Measurements from ENCODE around the gene AFG3L2. TPM values are rescaled to one million over a fixed set of nuclear protein-coding genes. Genes with fewer than 3 reads are reported as not detected.
"Not testable (repeated sequence)": the region's sequence is repeated elsewhere in the genome, so short reads cannot be mapped to it uniquely, and the experiment has no call there.

The AFG3L2 gene
- total RNA-seq, 1 experiment from 2014 or later: 66.7 TPM

DNA sequence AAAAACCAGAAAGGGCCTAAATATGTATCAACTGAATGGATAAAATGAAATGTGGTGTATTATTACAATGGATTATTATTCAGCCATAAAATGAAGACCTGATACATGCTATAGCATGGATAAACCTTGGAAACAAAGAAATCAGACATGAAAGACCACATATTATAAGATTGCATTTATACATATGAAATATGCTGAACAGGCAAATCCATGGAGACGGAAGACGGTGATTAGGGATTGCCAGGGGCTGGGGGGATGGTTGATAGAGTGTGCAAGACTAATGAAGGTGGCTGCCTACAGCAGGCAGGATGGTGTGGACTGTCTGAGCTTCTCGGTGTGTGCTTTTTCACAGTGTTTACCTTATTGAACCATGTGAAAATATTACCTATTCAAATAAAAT is 11.4 kb upstream of the AFG3L2 start:
- Histone ChIP-seq H3K9me2 (ENCODE audit: insufficient read depth) (no peaks in the 10 kb centered on the region), H2AFZ (ENCODE audit: low read depth, low read length, poor library complexity, severe bottlenecking) (peak overlapping the region; percentile 32), H4K20me1 (ENCODE audit: insufficient read depth) (no peaks in the 10 kb centered on the region), H3K79me2 (ENCODE audit: insufficient read depth, low read length) (no peaks in the 10 kb centered on the region), H3K4me2 (ENCODE audit: low read length) (no peak overlapping the region), H3K4me1 (ENCODE audit: control insufficient read depth in 1 of 2, insufficient read depth in 2 of 2, low read length in 2 of 2) (peaks cover 0 to 3% of the 10 kb centered on the region in 2 experiments; a peak in 1 of 4 replicates), H3K9ac (ENCODE audit: low read length) (no peak overlapping the region), H3K27me3 (ENCODE audit: insufficient read depth, low read length) (no peaks in the 10 kb centered on the region), H3K9me3 (ENCODE audit: control insufficient read depth in 1 of 2, insufficient read depth in 1 of 2, low read depth in 1 of 2, low read length in 2 of 2) (no peaks in the 10 kb centered on the region), H3K36me3 (ENCODE audit: control insufficient read depth in 1 of 2, insufficient read depth in 2 of 2, low read length in 2 of 2) (no peaks in the 10 kb centered on the region), H3K4me3 (replicated peaks in 1 of 2; ENCODE audit: low read depth in 1 of 2, low read length in 2 of 2) (no peak overlapping the region), H3K27ac (ENCODE audit: low read depth, low read length) (no peak overlapping the region)
- no TSS peak for BruUV-seq (replicated peaks)
- RAD21 ChIA-PET (ENCODE audit: low non-redundant PET in 1 of 2, low total read pairs in 2 of 2, uncharacterized antibody in 2 of 2, unreplicated experiment in 2 of 2): no interaction called here
- intact Hi-C loops (cut with micrococcal nuclease): no loop called here
- DNase-seq (ENCODE audit: low read depth, low spot score) (no peak), ATAC-seq (no peak)
- CTCF ChIA-PET: no interaction called here
- TF ChIP-seq EZH2 (IDR thresholded peaks at IDR 0.05) (no peak), FOSL1 (IDR thresholded peaks at IDR 0.05; ENCODE audit: low read depth) (no peak)
- POLR2A ChIA-PET: interaction anchor here (1.0 to 1.5 kb wide), 2 partner anchors 11 kb away, joined by 3 to 4 read pairs; partner anchors contain the start of gene AFG3L2

DNA sequence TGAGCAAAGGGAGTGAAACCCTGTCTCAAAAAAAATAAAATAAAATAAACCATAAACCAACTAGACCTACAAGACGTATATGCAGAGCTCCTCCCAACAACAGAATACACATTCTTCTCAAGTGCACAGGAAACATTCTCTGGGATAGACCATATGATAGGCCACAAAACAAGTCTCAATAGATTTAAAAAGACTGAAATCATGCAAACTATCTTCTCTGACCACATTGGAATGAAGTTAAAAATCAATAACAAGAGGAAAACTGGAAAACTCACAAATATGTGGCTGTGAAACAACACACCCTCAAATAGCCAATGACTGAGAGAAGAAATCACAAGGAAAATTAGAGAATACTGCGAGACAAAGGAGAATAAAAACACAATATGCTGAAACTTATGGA is 7.2 kb upstream of the AFG3L2 start:
- Histone ChIP-seq H3K27me3 (ENCODE audit: insufficient read depth, low read length) (no peaks in the 10 kb centered on the region), H2AFZ (ENCODE audit: low read depth, low read length, poor library complexity, severe bottlenecking) (no peak overlapping the region), H3K4me1 (ENCODE audit: control insufficient read depth in 1 of 2, insufficient read depth in 2 of 2, low read length in 2 of 2) (no peaks in the 10 kb centered on the region), H3K9ac (ENCODE audit: low read length) (no peak overlapping the region), H3K4me2 (ENCODE audit: low read length) (no peak overlapping the region), H3K9me3 (ENCODE audit: control insufficient read depth in 1 of 2, insufficient read depth in 1 of 2, low read depth in 1 of 2, low read length in 2 of 2) (no peaks in the 10 kb centered on the region), H4K20me1 (ENCODE audit: insufficient read depth) (no peaks in the 10 kb centered on the region), H3K4me3 (replicated peaks in 1 of 2; ENCODE audit: low read depth in 1 of 2, low read length in 2 of 2) (no peak overlapping the region), H3K27ac (ENCODE audit: low read depth, low read length) (no peak overlapping the region), H3K36me3 (ENCODE audit: control insufficient read depth in 1 of 2, insufficient read depth in 2 of 2, low read length in 2 of 2) (no peaks in the 10 kb centered on the region), H3K9me2 (ENCODE audit: insufficient read depth) (no peaks in the 10 kb centered on the region), H3K79me2 (ENCODE audit: insufficient read depth, low read length) (no peaks in the 10 kb centered on the region)
- TF ChIP-seq, protein P1, sequence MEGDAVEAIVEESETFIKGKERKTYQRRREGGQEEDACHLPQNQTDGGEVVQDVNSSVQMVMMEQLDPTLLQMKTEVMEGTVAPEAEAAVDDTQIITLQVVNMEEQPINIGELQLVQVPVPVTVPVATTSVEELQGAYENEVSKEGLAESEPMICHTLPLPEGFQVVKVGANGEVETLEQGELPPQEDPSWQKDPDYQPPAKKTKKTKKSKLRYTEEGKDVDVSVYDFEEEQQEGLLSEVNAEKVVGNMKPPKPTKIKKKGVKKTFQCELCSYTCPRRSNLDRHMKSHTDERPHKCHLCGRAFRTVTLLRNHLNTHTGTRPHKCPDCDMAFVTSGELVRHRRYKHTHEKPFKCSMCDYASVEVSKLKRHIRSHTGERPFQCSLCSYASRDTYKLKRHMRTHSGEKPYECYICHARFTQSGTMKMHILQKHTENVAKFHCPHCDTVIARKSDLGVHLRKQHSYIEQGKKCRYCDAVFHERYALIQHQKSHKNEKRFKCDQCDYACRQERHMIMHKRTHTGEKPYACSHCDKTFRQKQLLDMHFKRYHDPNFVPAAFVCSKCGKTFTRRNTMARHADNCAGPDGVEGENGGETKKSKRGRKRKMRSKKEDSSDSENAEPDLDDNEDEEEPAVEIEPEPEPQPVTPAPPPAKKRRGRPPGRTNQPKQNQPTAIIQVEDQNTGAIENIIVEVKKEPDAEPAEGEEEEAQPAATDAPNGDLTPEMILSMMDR (IDR thresholded peaks at IDR 0.05 in 2 of 3, conservative IDR thresholded peaks at IDR 0.05 in 1 of 3; ENCODE audit: borderline replicate concordance in 1 of 3, insufficient read depth in 1 of 3, low read depth in 2 of 3, low read length in 2 of 3): no peak
- ChIA-PET POLR2A (no interaction called here), CTCF (no interaction called here), RAD21 (ENCODE audit: low non-redundant PET in 1 of 2, low total read pairs in 2 of 2, uncharacterized antibody in 2 of 2, unreplicated experiment in 2 of 2) (no interaction called here)
- no peak for DNase-seq (ENCODE audit: low read depth, low spot score)
- no TSS peak for BruUV-seq (replicated peaks)
- ATAC-seq: no peak
- intact Hi-C loops (cut with micrococcal nuclease): no loop called here

DNA sequence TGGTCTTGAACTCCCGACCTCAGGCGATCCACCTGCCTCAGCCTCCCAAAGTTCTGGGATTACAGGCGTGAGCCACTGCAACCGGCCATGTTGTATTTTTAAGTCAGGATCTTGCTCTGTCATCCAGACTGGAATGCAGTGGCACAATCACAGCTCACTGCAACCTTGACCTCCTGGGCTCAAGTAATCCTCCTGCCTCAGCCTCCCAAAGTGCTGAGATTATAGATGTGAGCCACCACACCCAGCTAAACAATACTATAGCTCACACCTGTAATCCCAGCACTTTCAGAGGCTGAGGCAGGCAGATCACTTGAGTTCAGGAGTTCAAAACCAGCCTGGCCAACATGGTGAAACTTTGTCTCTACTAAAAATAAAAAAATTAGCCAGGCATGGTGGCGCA is 6.7 kb upstream of the AFG3L2 start:
- intact Hi-C loops (cut with micrococcal nuclease); H3K9me2 ChIP-seq (ENCODE audit: insufficient read depth); H4K20me1 ChIP-seq (ENCODE audit: insufficient read depth); H2AFZ ChIP-seq (ENCODE audit: low read depth, low read length, poor library complexity, severe bottlenecking); H3K79me2 ChIP-seq (ENCODE audit: insufficient read depth, low read length); DNase-seq (ENCODE audit: low read depth, low spot score); H3K4me1 ChIP-seq (ENCODE audit: control insufficient read depth in 1 of 2, insufficient read depth in 2 of 2, low read length in 2 of 2); ATAC-seq; POLR2A ChIA-PET; H3K27ac ChIP-seq (ENCODE audit: low read depth, low read length); H3K4me2 ChIP-seq (ENCODE audit: low read length); H3K36me3 ChIP-seq (ENCODE audit: control insufficient read depth in 1 of 2, insufficient read depth in 2 of 2, low read length in 2 of 2); CTCF ChIA-PET; H3K9ac ChIP-seq (ENCODE audit: low read length); H3K27me3 ChIP-seq (ENCODE audit: insufficient read depth, low read length); RAD21 ChIA-PET (ENCODE audit: low non-redundant PET in 1 of 2, low total read pairs in 2 of 2, uncharacterized antibody in 2 of 2, unreplicated experiment in 2 of 2); BruUV-seq (replicated peaks); H3K9me3 ChIP-seq (ENCODE audit: control insufficient read depth in 1 of 2, insufficient read depth in 1 of 2, low read depth in 1 of 2, low read length in 2 of 2); H3K4me3 ChIP-seq (replicated peaks in 1 of 2; ENCODE audit: low read depth in 1 of 2, low read length in 2 of 2): not testable (repeated sequence)

DNA sequence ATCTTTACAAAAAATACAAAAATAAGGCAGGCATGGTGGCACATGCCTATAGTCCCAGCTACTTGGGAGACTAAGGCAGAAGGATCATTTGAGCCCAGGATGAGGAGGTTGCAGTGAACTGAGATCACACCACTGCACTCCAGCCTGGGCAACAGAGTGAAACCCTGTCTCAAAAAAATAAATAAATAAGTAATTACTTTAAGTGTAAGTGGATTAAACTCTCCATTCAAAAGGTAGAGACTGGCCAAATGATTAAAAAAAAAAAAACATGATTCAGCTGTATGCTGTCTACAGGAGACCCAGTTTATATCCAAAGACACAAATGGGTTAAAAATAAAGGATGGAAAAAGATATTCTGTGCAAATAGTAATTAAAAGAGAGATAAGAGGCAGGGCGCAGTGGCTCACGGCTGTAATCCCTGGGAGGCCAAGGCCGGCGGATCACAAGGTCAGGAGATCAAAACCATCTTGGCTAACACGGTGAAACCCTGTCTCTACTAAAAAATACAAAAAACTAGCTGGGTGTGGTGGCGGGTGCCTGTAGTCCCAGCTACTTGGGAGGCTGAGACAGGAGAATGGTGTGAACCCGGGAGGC is 5.3 kb upstream of the AFG3L2 start:
- H2AFZ ChIP-seq (ENCODE audit: low read depth, low read length, poor library complexity, severe bottlenecking); H3K27ac ChIP-seq (ENCODE audit: low read depth, low read length); POLR2A ChIA-PET; DNase-seq (ENCODE audit: low read depth, low spot score); H3K27me3 ChIP-seq (ENCODE audit: insufficient read depth, low read length); H3K4me2 ChIP-seq (ENCODE audit: low read length); H3K9me3 ChIP-seq (ENCODE audit: control insufficient read depth in 1 of 2, insufficient read depth in 1 of 2, low read depth in 1 of 2, low read length in 2 of 2); H3K36me3 ChIP-seq (ENCODE audit: control insufficient read depth in 1 of 2, insufficient read depth in 2 of 2, low read length in 2 of 2); RAD21 ChIA-PET (ENCODE audit: low non-redundant PET in 1 of 2, low total read pairs in 2 of 2, uncharacterized antibody in 2 of 2, unreplicated experiment in 2 of 2); BruUV-seq (replicated peaks); H3K4me1 ChIP-seq (ENCODE audit: control insufficient read depth in 1 of 2, insufficient read depth in 2 of 2, low read length in 2 of 2); intact Hi-C loops (cut with micrococcal nuclease); H3K9me2 ChIP-seq (ENCODE audit: insufficient read depth); ATAC-seq; H3K9ac ChIP-seq (ENCODE audit: low read length); H3K4me3 ChIP-seq (replicated peaks in 1 of 2; ENCODE audit: low read depth in 1 of 2, low read length in 2 of 2); H4K20me1 ChIP-seq (ENCODE audit: insufficient read depth); CTCF ChIA-PET; H3K79me2 ChIP-seq (ENCODE audit: insufficient read depth, low read length): not testable (repeated sequence)

Measured in HCT116 (cell line).